Right hindlimb (tissue), 1 donor: Measurements from ENCODE around the gene LMBRD1.

Source experiments
- DNase-seq: peaks from one replicate; pipeline ENCODE4 v3.0.0-alpha.2; 2018

The LMBRD1 gene

GRCh38 chr6:69630767-69631166 lies 166.0 kb downstream of the LMBRD1 start:
- DNase-seq: no peak

GRCh38 chr6:69627625-69628024 lies 169.2 kb downstream of the LMBRD1 start:
- no peak for DNase-seq

GRCh38 chr6:69624944-69625343 lies 171.9 kb downstream of the LMBRD1 start:
- no peak for DNase-seq
